B cell (primary cell): ENCODE data around the gene ANKRD49.

Source experiments
- CTCF ChIP-seq: fragments of 200-600 bp; IDR thresholded peaks from one replicate; pipeline ENCODE4 v1.8.0; 2022; ENCODE audit warnings: antibody characterized with exemption, mild to moderate bottlenecking
- EZH2 ChIP-seq: IDR thresholded peaks from 2 replicates; pipeline ENCODE4 v1.6.1; 2012; ENCODE audit warnings: borderline replicate concordance, low read depth, mild to moderate bottlenecking, moderate library complexity, low read length; ENCODE audit not compliant: insufficient read depth, poor library complexity, severe bottlenecking

DNA sequence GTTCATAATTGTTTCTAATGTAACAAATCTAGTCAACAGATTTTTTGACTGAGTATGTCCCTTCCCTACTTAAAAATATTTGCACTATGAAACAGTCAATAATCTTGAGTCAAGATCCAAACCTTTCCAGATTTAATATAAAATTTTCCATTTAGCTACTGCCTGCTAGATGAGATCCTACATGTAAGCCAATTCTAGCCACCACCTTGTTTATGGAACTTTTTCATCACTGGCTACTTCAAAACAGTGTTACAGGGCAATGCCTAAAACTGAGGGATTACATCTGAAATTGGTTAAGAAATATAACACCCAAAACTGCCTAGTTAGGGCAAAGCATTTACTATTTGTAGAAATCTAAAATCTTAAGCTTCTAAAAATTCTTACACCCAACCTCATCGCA is 39.4 kb downstream of the ANKRD49 start:
- TF ChIP-seq CTCF: no peak
- no peak for TF ChIP-seq EZH2
